Measurements from ENCODE around the gene MED29. TPM values are rescaled to one million over a fixed set of nuclear protein-coding genes. Genes with fewer than 3 reads are reported as not detected.
A peak's percentile ranks its signal among the peaks of the same experiment; 100 is the strongest.

The MED29 gene
- total and polyA plus RNA-seq, 2 of the 13 experiments (the other 11 are each of a cell fraction or from before 2014, with no cell fraction given) = 14.0 to 19.7 TPM

GRCh38 chr19:39401549-39402345, 10.6 kb downstream of the MED29 start (continued):
- TF ChIP-seq THAP11 (CRISPR knock-in tag; IDR thresholded peaks at IDR 0.05) = peak; percentile 57; the same call in 1 of the 2 replicates
- no peak for TF ChIP-seq ARNT (IDR thresholded peaks at IDR 0.05)
- peak; percentile 90 for TF ChIP-seq MED1 (CRISPR knock-in tag; IDR thresholded peaks at IDR 0.05)
- no peak; the same call in 1 of the 2 replicates for TF ChIP-seq ZHX1 (CRISPR knock-in tag; IDR thresholded peaks at IDR 0.05; ENCODE audit: low read depth)
- TF ChIP-seq NFE2L1 (CRISPR knock-in tag; IDR thresholded peaks at IDR 0.05; ENCODE audit: borderline replicate concordance) = peak; percentile 48; the same call in 1 of the 2 replicates
- TF ChIP-seq MYNN (CRISPR knock-in tag; IDR thresholded peaks at IDR 0.05; ENCODE audit: low read depth) = no peak
- no peak for TF ChIP-seq GPN1 (CRISPR knock-in tag; IDR thresholded peaks at IDR 0.05; ENCODE audit: borderline replicate concordance)
- TF ChIP-seq ZBTB25 (CRISPR knock-in tag; IDR thresholded peaks at IDR 0.05) = peak; percentile 24; the same call in 1 of the 2 replicates
- TF ChIP-seq HBP1 (CRISPR knock-in tag; IDR thresholded peaks at IDR 0.05; ENCODE audit: low read depth) = no peak
- no peak for TF ChIP-seq HMGA1 (CRISPR knock-in tag; conservative IDR thresholded peaks at IDR 0.05)
- TF ChIP-seq ZNF207 (IDR thresholded peaks at IDR 0.05; ENCODE audit: borderline replicate concordance) = no peak
- TF ChIP-seq SIN3B (IDR thresholded peaks at IDR 0.05; ENCODE audit: low read length) = no peak
- no peak for TF ChIP-seq NFKBIZ (CRISPR knock-in tag; IDR thresholded peaks at IDR 0.05)
- no peak for TF ChIP-seq ZNF549 (CRISPR knock-in tag; IDR thresholded peaks at IDR 0.05)
- no peak; the same call in 1 of the 2 replicates for TF ChIP-seq NFE2 (CRISPR knock-in tag; IDR thresholded peaks at IDR 0.05)
- peak; percentile 87 for TF ChIP-seq HNRNPL (IDR thresholded peaks at IDR 0.05; ENCODE audit: low read depth, low read length)
- no peak for TF ChIP-seq NR3C1 (CRISPR knock-in tag; IDR thresholded peaks at IDR 0.05)
- 0 out of 2 replicates have a peak, but pooled peaks have one; percentile 43 for TF ChIP-seq PHF20 (CRISPR knock-in tag; IDR thresholded peaks at IDR 0.05)
- no peak for TF ChIP-seq ZNF660 (CRISPR knock-in tag; IDR thresholded peaks at IDR 0.05; ENCODE audit: borderline replicate concordance, low read depth)
- peak; percentile 85 for TF ChIP-seq ZFX (CRISPR knock-in tag; IDR thresholded peaks at IDR 0.05; ENCODE audit: low read depth)
- no peak for TF ChIP-seq AKNA (CRISPR knock-in tag; IDR thresholded peaks at IDR 0.05; ENCODE audit: borderline replicate concordance)

Data from HepG2 (cell line).